ENCODE data around the gene ADD2.

Gene ADD2

GRCh38 chr2:70718736-70719135 is 49.3 kb downstream of the ADD2 start:
- DNase-seq, result no peak

DNA sequence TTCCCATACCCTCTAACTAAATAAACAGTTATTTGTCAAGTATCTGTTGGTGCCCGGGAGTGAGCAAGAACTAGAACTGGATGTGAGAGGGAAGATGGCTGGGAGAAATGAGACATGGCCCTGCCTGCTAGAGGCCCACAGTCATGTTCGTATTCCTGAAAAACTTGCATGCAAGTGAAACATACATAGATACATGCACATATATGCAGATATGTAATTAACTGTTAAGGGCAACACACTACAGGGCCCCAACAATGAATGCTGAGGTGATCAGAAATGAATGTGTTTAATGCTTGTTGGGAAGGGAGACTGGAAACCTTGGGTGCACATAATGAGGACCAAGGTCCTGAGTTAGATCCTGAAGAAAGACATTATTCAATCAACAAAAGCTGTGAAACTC is 49.8 kb downstream of the ADD2 start:
- no peak for DNase-seq

DNA sequence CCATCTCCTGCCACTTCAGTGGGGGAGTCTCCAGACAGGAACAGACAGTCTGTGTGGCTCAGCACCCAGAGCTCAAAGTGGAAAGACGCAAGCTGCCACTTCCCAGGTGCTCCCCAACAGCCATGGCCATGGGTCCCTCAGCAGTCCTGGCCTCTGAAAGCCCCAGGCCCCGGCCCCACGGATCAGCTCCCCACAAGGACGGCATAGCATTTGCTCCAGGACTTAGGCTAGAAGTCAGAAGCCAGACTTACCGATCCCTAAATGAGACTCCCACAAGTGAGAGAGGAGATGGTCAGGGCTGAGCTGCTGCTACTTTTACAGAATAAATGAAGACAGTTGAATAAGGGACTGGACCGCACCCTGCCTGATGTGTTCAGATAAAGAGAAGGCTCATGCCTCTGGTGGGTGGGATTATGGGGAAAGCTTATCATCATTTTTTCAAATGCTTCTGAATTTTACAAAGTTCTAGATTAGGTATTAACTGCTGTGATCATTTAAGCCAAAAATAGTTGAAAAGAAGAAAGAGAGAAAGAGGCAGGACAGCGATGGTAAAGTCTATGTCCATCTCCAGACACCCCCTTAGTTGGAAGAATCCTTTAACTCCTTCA is 50.5 kb downstream of the ADD2 start:
- DNase-seq, result no peak

- no peak for DNase-seq
Measured at GRCh38 chr2:70716951-70717350, 51.0 kb downstream of the ADD2 start.

DNA sequence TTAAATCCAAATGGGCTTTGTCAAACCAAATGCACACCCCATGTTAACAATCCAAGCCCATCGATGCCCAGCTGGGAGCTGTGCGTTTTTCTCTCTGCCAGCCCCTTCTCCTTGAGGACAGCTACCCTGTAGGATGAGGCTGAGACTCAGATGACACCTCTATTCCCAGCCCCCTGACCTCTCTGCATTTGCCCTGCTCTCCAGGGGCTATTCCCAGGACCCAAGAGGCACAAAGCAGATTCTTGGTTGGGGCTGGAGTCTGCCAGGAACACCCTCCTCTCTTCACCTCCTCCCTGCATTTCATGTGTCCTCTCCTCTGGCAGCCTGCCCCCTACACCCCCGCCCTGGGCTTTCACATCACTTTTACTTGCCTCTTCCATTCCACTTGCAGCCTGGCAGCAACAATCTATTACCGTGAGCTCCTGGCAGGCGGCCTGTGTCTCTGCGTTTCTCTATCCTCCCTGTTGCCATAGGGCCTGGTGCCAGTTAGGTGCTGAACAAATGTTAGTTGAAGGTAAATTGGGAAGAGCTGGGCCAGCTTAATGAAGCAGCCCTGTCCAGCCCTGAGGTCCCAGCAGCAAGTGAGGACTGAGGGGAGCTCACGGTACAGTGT is 51.8 kb downstream of the ADD2 start:
- no peak for DNase-seq

DNA sequence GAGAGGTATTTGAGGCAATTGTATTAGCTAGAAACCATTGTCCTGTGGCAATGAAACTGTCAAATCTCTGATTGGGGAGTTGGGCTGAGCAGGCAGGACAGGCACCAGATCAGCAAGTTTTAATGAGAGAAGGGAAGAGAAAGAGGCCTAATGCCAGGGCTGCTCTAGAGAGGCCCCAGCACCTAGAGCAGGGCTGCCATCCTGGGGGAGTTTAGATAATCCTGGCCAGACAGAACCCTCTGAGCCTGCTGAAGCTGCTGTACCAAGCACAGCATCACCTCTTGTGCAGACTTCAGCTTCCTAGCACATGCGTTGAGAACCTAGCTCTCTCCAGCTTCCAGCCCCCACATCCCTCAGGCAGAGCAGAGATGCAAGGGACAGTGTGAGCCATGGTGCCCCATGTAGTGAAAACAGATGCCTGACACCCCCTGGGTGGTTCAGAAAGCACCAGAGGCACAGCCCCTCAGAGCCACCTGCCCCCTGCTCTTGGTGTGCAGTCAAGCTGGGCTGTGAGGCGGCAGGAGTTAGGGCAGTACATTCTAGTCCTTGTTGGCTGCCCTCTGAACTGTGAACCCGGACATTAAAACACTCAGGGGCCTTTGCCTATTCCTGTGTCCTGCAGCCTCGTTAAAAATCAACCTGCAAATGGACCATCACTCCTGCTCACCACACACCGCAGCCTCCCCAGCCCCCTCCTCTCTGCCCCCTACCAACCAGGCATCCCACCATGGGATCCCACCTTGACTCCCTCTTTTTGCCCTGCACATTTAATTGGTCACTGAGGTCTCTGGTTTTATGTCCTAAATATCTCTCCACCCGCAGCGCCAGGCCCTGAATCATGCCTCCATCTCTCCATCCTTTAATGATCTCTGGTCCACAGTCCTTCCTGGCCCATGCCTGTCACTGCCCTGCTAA is 52.7 kb downstream of the ADD2 start:
- DNase-seq, result no peak

DNA sequence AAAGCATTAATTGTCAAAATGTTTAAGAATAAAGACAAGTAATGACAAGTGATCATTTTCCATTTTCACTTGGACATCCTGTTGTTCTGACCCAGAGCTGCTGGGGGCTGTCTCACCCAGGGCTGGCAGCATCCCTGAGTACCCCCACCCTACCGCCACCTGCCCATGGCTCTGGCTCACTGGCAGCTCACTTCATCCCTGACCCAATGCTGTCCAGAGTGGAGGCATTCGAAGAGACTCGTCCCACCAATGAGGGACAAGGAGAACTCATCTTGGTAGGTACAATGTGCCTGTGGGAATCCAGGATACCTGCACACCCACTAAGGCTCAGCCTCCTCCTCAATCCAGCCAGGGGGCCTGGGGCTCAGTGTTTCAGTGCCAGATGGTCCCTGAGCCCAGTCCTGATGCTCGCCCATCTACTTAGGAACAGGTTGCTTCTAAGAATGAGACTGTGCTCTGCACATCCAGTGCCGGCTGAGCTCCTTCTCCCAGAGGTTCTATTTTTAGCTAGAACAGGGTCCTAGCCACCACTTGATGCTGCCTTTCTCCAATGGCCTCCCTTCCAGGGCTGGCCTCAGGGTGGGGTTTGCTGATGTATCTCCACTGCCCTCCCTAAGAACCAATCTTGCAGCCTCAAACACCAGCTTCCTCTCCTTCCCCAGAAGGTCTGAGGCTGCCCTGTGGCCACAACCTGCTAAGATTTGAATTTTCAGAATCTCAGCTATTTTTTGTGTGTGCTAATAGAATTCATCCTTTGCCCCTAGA is 53.7 kb downstream of the ADD2 start:
- no peak for DNase-seq

DNA sequence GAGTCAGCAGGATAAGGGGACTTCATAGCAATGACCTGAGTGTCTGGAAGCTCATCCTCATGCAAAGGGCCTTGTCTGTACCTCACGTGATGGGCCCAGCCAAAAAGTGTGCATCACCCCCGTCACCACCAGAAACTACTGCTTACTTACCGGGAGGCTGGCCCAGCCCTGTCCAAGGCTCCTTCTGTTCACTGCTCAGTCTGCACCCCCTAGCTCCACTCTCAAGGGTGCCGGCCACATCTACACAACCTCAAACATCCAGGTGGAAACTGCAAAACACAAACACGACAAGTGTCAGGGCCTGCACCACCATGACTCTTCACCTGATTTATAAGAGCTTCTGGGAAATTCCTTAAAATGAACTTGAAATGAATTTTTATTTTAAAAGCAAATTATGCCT is 55.1 kb downstream of the ADD2 start:
- no peak for DNase-seq

DNA sequence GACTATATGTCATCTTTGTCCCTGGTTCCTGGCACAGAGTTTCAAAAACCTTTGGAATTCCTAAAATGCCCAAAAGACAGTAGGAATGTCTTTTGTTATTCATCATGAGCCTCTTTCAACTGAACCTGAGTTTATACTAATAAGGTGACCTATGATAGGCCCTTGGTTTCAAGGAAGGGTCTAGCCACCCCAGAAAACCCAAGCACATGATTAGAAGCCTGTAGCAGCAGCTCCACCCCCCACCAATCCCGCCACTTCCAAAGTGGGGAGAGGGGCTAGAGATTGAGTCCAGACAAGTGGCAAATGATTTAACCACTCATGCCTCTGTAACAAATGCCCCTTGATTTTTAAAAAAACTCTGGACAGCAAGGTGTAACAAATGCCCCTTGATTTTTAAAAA is 56.8 kb downstream of the ADD2 start:
- no peak for DNase-seq

- DNase-seq, result no peak
Measured at GRCh38 chr2:70710038-70710690, 57.8 kb downstream of the ADD2 start.

GRCh38 chr2:70709275-70710037 is 58.5 kb downstream of the ADD2 start:
- no peak for DNase-seq

DNA sequence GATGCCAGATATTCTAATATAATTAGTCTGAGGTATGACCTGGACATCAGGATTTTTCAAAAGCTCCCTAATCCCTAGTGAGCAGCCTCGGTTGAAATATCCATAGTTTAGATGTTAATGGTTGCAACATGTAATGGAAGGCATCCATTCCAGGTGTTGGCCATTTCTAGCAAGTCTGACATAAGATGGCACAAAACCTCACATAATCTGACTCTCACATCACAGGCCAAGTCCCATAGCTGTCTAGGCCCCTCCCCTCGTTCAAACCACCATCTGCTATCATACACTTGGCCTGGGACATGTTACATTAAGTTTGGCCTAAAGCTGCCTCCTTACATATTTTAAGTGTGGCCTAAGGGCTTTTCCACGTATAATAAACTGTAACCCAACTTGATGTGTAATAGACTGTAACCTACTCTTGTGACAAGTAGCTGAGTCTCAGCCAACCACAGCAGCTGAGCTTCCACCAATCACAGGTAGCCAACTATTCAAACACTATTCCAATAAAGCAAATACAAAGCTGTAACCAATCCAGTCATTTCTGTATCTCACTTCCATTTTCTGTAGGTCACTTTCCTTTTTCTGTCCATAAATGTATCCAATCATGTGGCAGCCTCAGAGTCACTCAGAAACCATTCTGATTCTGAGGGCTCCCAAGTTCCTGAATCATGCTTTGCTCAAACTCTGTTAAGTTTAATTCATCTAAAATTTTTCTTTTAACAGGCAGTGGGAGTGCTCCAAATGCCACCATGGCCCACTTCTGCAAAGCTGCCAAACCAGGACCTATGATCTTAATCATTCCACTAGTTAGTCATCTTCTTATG is 59.4 kb downstream of the ADD2 start:
- DNase-seq, result no peak

DNA sequence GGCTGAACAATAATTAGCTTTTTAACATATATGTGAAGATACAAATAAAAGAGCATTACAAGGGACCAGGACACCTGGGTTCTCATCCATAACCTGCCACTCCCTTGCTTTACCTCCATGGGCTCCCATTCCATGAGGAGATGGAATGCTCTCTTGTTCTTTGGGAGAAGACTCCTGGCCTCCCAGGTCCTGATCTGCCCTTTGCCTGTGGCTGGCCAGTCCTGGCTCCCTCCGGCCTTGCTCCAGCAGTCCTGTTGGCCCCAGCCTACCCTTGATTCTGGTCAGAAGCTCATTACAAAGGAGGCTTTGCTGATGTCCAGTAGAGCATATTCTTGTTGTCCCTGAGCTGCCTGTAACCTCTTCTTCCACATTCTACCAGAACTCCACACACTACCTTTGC is 60.3 kb downstream of the ADD2 start:
- no peak for DNase-seq

GRCh38 chr2:70706026-70706795 is 61.8 kb downstream of the ADD2 start:
- DNase-seq, result no peak

GRCh38 chr2:70705160-70705850 is 62.7 kb downstream of the ADD2 start:
- DNase-seq, result no peak

- no peak for DNase-seq
Measured at GRCh38 chr2:70703900-70704549, 64.0 kb downstream of the ADD2 start.

- no peak for DNase-seq
Measured at GRCh38 chr2:70702711-70703395, 65.1 kb downstream of the ADD2 start.

DNA sequence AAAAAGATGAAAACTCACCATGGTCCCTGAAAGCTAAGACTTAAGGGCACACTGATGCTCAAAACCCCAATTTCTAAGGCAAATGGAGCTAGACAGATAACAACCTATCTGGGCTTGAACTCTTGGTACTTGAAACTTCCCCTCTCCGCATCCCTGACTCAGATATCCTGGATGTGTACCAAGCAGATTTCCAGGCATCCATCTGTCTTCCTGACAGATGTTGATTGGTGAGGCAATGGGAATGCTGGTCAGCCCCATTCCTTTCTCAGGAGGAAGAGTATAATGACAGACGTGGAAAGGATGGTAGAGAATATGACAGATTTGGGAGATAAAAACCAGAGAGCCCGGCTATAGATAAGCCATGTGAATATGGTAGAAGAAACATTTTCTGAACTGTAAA is 69.2 kb downstream of the ADD2 start:
- DNase-seq, result no peak
